Loucy (cell line): ENCODE data around the gene PNPLA2.

Source experiments
- H2AFZ ChIP-seq: fragments of 200-600 bp; sonication (generic); 2 replicates; pipeline ENCODE4 v1.6.0; 2016; ENCODE audit warnings: antibody characterized with exemption, mild to moderate bottlenecking, low read length, moderate library complexity
- H3F3A ChIP-seq: fragments of 200-600 bp; 2 replicates; pipeline ENCODE4 v1.6.0; 2016; ENCODE audit warnings: antibody characterized with exemption, low read depth, mild to moderate bottlenecking
- H3K27me3 ChIP-seq: fragments of 200-600 bp; sonication (generic); 2 replicates; pipeline ENCODE4 v1.6.1; 2014; ENCODE audit warnings: low read length, mild to moderate bottlenecking; ENCODE audit not compliant: insufficient read depth, poor library complexity, severe bottlenecking
- H3K36me3 ChIP-seq: fragments of 200-600 bp; sonication (generic); 2 replicates; pipeline ENCODE4 v1.6.1; 2016; ENCODE audit warnings: low read length; ENCODE audit not compliant: insufficient read depth
- H3K4me1 ChIP-seq: fragments of 200-600 bp; sonication (generic); 2 replicates; pipeline ENCODE4 v1.5.1; 2014; ENCODE audit warnings: low read length, mild to moderate bottlenecking; ENCODE audit not compliant: insufficient read depth, poor library complexity, severe bottlenecking
- H3K4me2 ChIP-seq: fragments of 200-600 bp; sonication (generic); 2 replicates; pipeline ENCODE4 v1.6.0; 2014; ENCODE audit warnings: antibody characterized with exemption, low read length, low read depth, mild to moderate bottlenecking; ENCODE audit not compliant: poor library complexity, severe bottlenecking
- H3K4me3 ChIP-seq: fragments of 200-600 bp; sonication (generic); 2 replicates; pipeline ENCODE4 v1.5.1; 2014; ENCODE audit warnings: low read length, mild to moderate bottlenecking, mixed read lengths; ENCODE audit not compliant: poor library complexity, severe bottlenecking
- H3K79me2 ChIP-seq: fragments of 200-600 bp; sonication (generic); 2 replicates; pipeline ENCODE4 v1.6.1; 2014; ENCODE audit warnings: low read length; ENCODE audit not compliant: insufficient read depth
- H3K9ac ChIP-seq: fragments of 200-600 bp; sonication (generic); 2 replicates; pipeline ENCODE4 v1.6.0; 2014; ENCODE audit warnings: mild to moderate bottlenecking, low read depth, low read length, moderate library complexity; ENCODE audit not compliant: poor library complexity, severe bottlenecking
- H3K9me2 ChIP-seq: fragments of 200-600 bp; sonication (generic); replicated peaks from 2 replicates; pipeline ENCODE4 v1.6.1; 2016; ENCODE audit warnings: low read depth, low read length, mixed read lengths
- H3K9me3 ChIP-seq: fragments of 200-600 bp; sonication (generic); 2 replicates; pipeline ENCODE4 v1.6.1; 2014; ENCODE audit warnings: mild to moderate bottlenecking, antibody characterized with exemption, low read length, low read depth; ENCODE audit not compliant: insufficient read depth
- H4K20me1 ChIP-seq: fragments of 200-600 bp; sonication (generic); 2 replicates; pipeline ENCODE4 v1.6.0; 2014; ENCODE audit warnings: antibody characterized with exemption, low read length, mild to moderate bottlenecking; ENCODE audit not compliant: insufficient read depth, poor library complexity, severe bottlenecking
- CTCF ChIP-seq: fragments of 200-600 bp; sonication (generic); conservative IDR thresholded peaks from 2 replicates; pipeline ENCODE4 v1.5.1; 2014; ENCODE audit warnings: mild to moderate bottlenecking, antibody characterized with exemption, low read length
- EZH2phosphoT487 ChIP-seq: fragments of 200-600 bp; IDR thresholded peaks from 2 replicates; pipeline ENCODE4 v1.6.1; 2018; ENCODE audit warnings: antibody characterized with exemption, mild to moderate bottlenecking, moderate library complexity, borderline replicate concordance

PNPLA2 gene

GRCh38 chr11:868394-868793, 49.7 kb downstream of the PNPLA2 start:
- no peaks in the 10 kb centered on the region for H3K36me3 ChIP-seq
- no peaks in the 10 kb centered on the region for H3K9me3 ChIP-seq
- H3K9ac ChIP-seq: no peak overlapping the region
- no peak overlapping the region for H3K4me3 ChIP-seq
- no peak overlapping the region for H3K4me2 ChIP-seq
- H3K4me1 ChIP-seq: no peaks in the 10 kb centered on the region
- TF ChIP-seq EZH2phosphoT487: no peak
- no peaks in the 10 kb centered on the region for H3K27me3 ChIP-seq
- H3K79me2 ChIP-seq: no peaks in the 10 kb centered on the region
- no peaks in the 10 kb centered on the region for H3F3A ChIP-seq
- no peaks in the 10 kb centered on the region for H3K9me2 ChIP-seq
- H4K20me1 ChIP-seq: no peaks in the 10 kb centered on the region
- H2AFZ ChIP-seq: no peak overlapping the region

- Histone ChIP-seq H3K4me3 (no peak overlapping the region), H3K4me2 (no peak overlapping the region), H3K9ac (no peak overlapping the region), H3F3A (no peaks in the 10 kb centered on the region), H3K9me2 (no peaks in the 10 kb centered on the region), H3K36me3 (no peaks in the 10 kb centered on the region), H4K20me1 (no peaks in the 10 kb centered on the region), H3K9me3 (no peaks in the 10 kb centered on the region), H2AFZ (no peak overlapping the region), H3K27me3 (no peaks in the 10 kb centered on the region), H3K4me1 (no peaks in the 10 kb centered on the region), H3K79me2 (no peaks in the 10 kb centered on the region)
- TF ChIP-seq CTCF (no peak), EZH2phosphoT487 (no peak)
Observed at GRCh38 chr11:868802-869201, 50.1 kb downstream of the PNPLA2 start.

GRCh38 chr11:869399-870126, 50.8 kb downstream of the PNPLA2 start:
- Histone ChIP-seq H2AFZ (no peak overlapping the region), H3K9me3 (no peaks in the 10 kb centered on the region), H3K9ac (no peak overlapping the region), H3K27me3 (no peaks in the 10 kb centered on the region), H3K4me2 (no peak overlapping the region), H3K36me3 (no peaks in the 10 kb centered on the region), H3K4me1 (no peaks in the 10 kb centered on the region), H3K79me2 (no peaks in the 10 kb centered on the region), H4K20me1 (no peaks in the 10 kb centered on the region), H3K4me3 (no peak overlapping the region), H3F3A (no peaks in the 10 kb centered on the region), H3K9me2 (no peaks in the 10 kb centered on the region)
- TF ChIP-seq EZH2phosphoT487 (no peak), CTCF (no peak)

- no peaks in the 10 kb centered on the region for H3K27me3 ChIP-seq
- no peaks in the 10 kb centered on the region for H3K9me3 ChIP-seq
- H4K20me1 ChIP-seq: no peaks in the 10 kb centered on the region
- H3F3A ChIP-seq: no peaks in the 10 kb centered on the region
- H3K36me3 ChIP-seq: no peaks in the 10 kb centered on the region
- no peak overlapping the region for H3K9ac ChIP-seq
- H3K4me3 ChIP-seq: no peak overlapping the region
- no peaks in the 10 kb centered on the region for H3K79me2 ChIP-seq
- TF ChIP-seq EZH2phosphoT487: no peak
- no peak; the same call in 1 of the 2 replicates for TF ChIP-seq CTCF
- no peak overlapping the region for H3K4me2 ChIP-seq
- H2AFZ ChIP-seq: no peak overlapping the region
- no peaks in the 10 kb centered on the region for H3K9me2 ChIP-seq
- H3K4me1 ChIP-seq: no peaks in the 10 kb centered on the region
Observed at GRCh38 chr11:870127-870413, 51.4 kb downstream of the PNPLA2 start.
